GM12801 (cell line): ENCODE data around the gene OPTC.

Source experiments
- CTCF ChIP-seq: IDR thresholded peaks from one replicate; pipeline ENCODE4 v1.5.1; 2011; ENCODE audit warnings: control low read depth; ENCODE audit not compliant: insufficient read length; ENCODE audit errors: extremely low read depth

OPTC gene

DNA sequence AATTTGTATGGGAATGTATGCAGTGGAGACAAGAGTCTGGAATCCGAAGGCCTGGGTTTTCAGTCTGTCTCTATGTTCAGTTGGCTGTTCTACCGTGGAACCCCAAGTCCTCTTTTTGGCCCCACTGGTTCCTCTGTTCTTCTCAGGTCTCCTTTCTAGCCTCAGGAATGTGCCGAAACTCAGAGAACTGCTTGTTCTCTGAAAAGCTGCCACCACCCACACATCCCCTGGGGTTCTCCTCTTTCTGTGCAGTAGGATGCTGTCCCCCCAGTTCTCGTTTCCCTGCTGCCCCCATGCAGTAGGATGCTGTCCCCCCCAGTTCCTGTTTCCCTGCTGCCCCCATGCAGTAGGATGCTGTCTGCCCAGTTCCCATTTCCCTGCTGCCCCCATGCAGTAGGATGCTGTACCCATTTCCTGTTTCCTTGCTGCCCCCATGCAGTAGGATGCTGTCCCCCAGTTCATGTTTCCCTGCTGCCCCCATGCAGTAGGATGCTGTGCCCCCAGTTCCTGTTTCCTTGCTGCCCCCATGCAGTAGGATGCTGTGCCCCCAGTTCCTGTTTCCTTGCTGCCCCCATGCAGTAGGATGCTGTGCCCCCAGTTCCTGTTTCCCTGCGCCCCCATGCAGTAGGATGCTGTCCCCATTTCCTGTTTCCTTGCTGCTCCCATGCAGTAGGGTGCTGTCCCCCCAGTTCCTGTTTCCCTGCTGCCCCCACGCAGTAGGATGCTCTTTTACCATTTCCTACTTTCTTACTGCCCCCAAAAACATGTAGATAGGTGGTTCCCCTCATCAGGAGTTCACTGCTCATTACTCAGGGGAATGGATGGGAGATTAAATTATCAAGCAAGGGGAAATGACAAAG, 35.3 kb downstream of the OPTC start:
- TF ChIP-seq CTCF = no peak

GRCh38 chr1:203531063-203531462, 37.1 kb downstream of the OPTC start:
- no peak for TF ChIP-seq CTCF

- TF ChIP-seq CTCF = no peak
Measured at GRCh38 chr1:203534012-203534411, 40.1 kb downstream of the OPTC start.

DNA sequence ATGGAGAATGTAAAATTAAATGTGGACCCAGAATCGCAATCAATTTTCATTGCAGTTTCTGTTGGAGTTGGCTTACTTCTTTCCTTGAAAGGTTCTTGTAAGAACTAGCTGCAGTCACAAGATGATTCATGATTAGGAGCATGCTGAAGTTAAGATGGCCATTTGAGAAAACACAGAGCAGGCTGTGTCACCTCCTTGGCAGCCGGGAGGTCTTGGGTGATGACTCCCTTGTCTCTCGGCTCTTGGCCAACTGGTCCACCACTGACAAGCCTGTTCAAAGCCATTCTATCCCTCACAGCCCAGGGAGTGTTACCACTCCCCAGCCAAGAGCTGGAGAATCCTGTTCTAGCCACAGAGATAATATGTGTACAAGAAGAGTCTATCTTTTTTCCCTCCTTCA, 40.6 kb downstream of the OPTC start:
- TF ChIP-seq CTCF = no peak

GRCh38 chr1:203536575-203536974, 42.6 kb downstream of the OPTC start:
- TF ChIP-seq CTCF = no peak

DNA sequence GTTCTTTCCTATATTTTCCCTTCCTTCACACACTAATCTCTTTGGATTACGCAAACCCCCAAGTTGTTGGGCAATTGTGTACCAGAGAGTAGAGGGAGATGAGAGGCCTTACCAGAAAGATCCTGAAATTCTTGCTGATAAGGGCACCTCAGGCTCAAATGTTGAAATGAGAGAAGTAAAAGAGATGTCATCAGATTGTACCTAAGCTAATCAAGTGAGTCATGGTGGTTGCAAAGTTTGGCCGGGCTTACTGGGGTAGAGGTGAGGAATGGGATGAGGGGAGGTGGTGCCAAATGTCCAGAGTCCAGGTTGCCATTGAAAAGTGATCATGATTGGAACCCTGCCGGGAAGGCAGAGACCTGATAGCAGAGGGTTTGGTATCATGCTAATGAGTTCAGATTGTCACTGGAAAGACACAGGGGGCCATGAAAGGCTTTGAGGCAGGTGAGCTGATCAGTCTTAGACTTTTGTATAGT, 43.1 kb downstream of the OPTC start:
- no peak for TF ChIP-seq CTCF

GRCh38 chr1:203537806-203538464, 44.0 kb downstream of the OPTC start:
- no peak for TF ChIP-seq CTCF
